Measurements from ENCODE around the gene MID1.

- TF ChIP-seq CTCF (IDR thresholded peaks at IDR 0.05 in 2 of 3, conservative IDR thresholded peaks at IDR 0.05 in 1 of 3; ENCODE audit: insufficient read depth in 2 of 3, low read depth in 1 of 3, low read length in 3 of 3) (no peak), SMARCA5 (IDR thresholded peaks at IDR 0.05) (no peak)
These were observed 114.7 kb downstream of the MID1 start for GRCh38 chrX:10505726-10506125.
